IPS-NIHi11 (cell line): ENCODE measurements around the gene NEURL4.
"Not testable (repeated sequence)": the region's sequence is repeated elsewhere in the genome, so short reads cannot be mapped to it uniquely, and the experiment has no call there.

ENCODE experiments used
- DNase-seq: peaks from one replicate; pipeline ENCODE4 v3.0.0; 2012; ENCODE audit warnings: mixed read lengths, low spot score

The NEURL4 gene

GRCh38 chr17:7328840-7329373 is at the start of gene NEURL4:
Gene NEURL4 (minus strand): TSS chr17:7329335. CDS start chr17:7329312, 23 bp downstream.
- DNase-seq = no peak

- DNase-seq = no peak
These were observed 45.2 kb upstream of the NEURL4 start for GRCh38 chr17:7374353-7374752.

- DNase-seq = no peak
These were observed 41.7 kb upstream of the NEURL4 start for GRCh38 chr17:7370853-7371252.

GRCh38 chr17:7369825-7370224 is 40.7 kb upstream of the NEURL4 start:
- DNase-seq = no peak

GRCh38 chr17:7368599-7368994 is 39.5 kb upstream of the NEURL4 start:
- not testable (repeated sequence) for DNase-seq

GRCh38 chr17:7367918-7368598 is 38.9 kb upstream of the NEURL4 start:
- no peak for DNase-seq

GRCh38 chr17:7367083-7367482 is 37.9 kb upstream of the NEURL4 start:
- no peak for DNase-seq

- not testable (repeated sequence) for DNase-seq
These were observed 36.8 kb upstream of the NEURL4 start for GRCh38 chr17:7365963-7366362.

GRCh38 chr17:7363311-7363710 is 34.2 kb upstream of the NEURL4 start:
- DNase-seq = no peak

GRCh38 chr17:7361906-7362305 is 32.8 kb upstream of the NEURL4 start:
- DNase-seq = no peak

- no peak for DNase-seq
These were observed 28.2 kb upstream of the NEURL4 start for GRCh38 chr17:7357381-7357780.

GRCh38 chr17:7356756-7357155 is 27.6 kb upstream of the NEURL4 start:
- no peak for DNase-seq

- peak; percentile 88 for DNase-seq
These were observed 27.0 kb upstream of the NEURL4 start for GRCh38 chr17:7356072-7356549.

- DNase-seq = no peak
These were observed 26.4 kb upstream of the NEURL4 start for GRCh38 chr17:7355573-7355972.

GRCh38 chr17:7355053-7355452 is 25.9 kb upstream of the NEURL4 start, which contains the start of gene TMEM95:
Gene TMEM95 (plus strand): TSS chr17:7355156. CDS start chr17:7355205, 49 bp downstream.
- DNase-seq = no peak

GRCh38 chr17:7354262-7354843 is 25.2 kb upstream of the NEURL4 start:
- DNase-seq = no peak

- no peak for DNase-seq
These were observed 23.9 kb upstream of the NEURL4 start for GRCh38 chr17:7352910-7353635.

GRCh38 chr17:7352503-7352889 is 23.4 kb upstream of the NEURL4 start:
- DNase-seq = no peak

GRCh38 chr17:7351665-7352502 is 22.7 kb upstream of the NEURL4 start, which contains the start of gene KCTD11:
Gene KCTD11 (plus strand): TSS chr17:7352162.
- peak; percentile 90 for DNase-seq

- DNase-seq = no peak
These were observed 19.5 kb upstream of the NEURL4 start for GRCh38 chr17:7348478-7349242.
